Ascending aorta (tissue), 2 donors: Measurements from ENCODE around the gene BCL11A. TPM values are rescaled to one million over a fixed set of nuclear protein-coding genes. Genes with fewer than 3 reads are reported as not detected.

Source experiments
- DNase-seq, 2 donors: peaks; one replicate each; pipeline ENCODE4 v3.0.0-alpha.2; 2019; ENCODE audit warnings: low spot score in 2 of 2
- H3K27ac ChIP-seq, 2 donors: fragments of 200-600 bp; sonication (generic); one replicate each; pipeline ENCODE4 v1.5.1; 2016 to 2017; ENCODE audit warnings: mild to moderate bottlenecking in 1 of 2
- H3K27me3 ChIP-seq: fragments of 200-600 bp; sonication (generic); one replicate; pipeline ENCODE4 v1.5.1; 2017
- H3K36me3 ChIP-seq, 2 donors: fragments of 200-600 bp; sonication (generic); one replicate each; pipeline ENCODE4 v1.5.1; 2016
- H3K4me1 ChIP-seq, 2 donors: fragments of 200-600 bp; sonication (generic); one replicate each; pipeline ENCODE4 v1.5.1; 2016 to 2017; ENCODE audit warnings: mild to moderate bottlenecking in 1 of 2
- H3K4me3 ChIP-seq, 2 donors: fragments of 200-600 bp; sonication (generic); one replicate each; pipeline ENCODE4 v1.5.1; 2016 to 2017; ENCODE audit warnings: mild to moderate bottlenecking in 1 of 2
- H3K9me3 ChIP-seq, 2 donors: fragments of 200-600 bp; sonication (generic); one replicate each; pipeline ENCODE4 v1.5.1; 2016
- intact Hi-C: fragments of 100-400 bp; cut with DNase I; formaldehyde crosslinking; loops from one replicate; pipeline ENCODE4 v1.15.1; 2023
- total RNA-seq: library from RNA; depleted of rRNA; stranded (reverse); fragments of >200 nt; gene quantifications from one replicate; pipeline ENCODE4 v1.1.0, GENCODE V29; 2016
- TF ChIP-seq, protein P1 (sequence below), 3 experiments: fragments of 200-600 bp in 2 of 3; fragments of 450-650 bp in 1 of 3; sonication (generic) in 2 of 3; IDR thresholded peaks; one replicate each; pipeline ENCODE4 v1.5.1; 2016 to 2019; ENCODE audit warnings: antibody characterized with exemption in 3 of 3, mild to moderate bottlenecking in 1 of 3, moderate library complexity in 1 of 3

BCL11A gene
- total RNA-seq, 1 donor from 2014 or later = 0.11 TPM

DNA sequence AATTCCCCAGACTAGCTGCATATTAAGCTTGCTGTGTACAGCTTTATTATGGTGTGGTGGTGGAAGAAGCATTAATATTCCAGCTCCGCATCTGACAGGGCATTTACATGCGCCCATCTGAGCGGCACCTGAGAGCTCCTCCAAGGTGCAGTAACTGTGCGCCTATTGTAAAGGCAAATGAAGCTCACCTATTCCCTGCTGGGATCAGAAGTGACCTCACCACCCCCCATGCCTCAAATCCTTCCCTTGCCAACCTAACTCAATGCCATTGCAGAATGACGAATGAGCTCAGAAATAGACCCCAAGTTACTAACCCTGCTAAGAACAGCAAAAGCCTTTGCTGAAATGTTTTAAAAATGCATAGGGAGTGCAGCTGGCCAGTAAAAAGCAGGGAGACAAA, 14.3 kb downstream of the BCL11A start:
- intact Hi-C loops = no loop called here
- Histone ChIP-seq H3K9me3 (no peaks in the 10 kb centered on the region), H3K27ac (no peak overlapping the region)

GRCh38 chr2:60538101-60538500, 15.4 kb downstream of the BCL11A start:
- TF ChIP-seq, protein P1, sequence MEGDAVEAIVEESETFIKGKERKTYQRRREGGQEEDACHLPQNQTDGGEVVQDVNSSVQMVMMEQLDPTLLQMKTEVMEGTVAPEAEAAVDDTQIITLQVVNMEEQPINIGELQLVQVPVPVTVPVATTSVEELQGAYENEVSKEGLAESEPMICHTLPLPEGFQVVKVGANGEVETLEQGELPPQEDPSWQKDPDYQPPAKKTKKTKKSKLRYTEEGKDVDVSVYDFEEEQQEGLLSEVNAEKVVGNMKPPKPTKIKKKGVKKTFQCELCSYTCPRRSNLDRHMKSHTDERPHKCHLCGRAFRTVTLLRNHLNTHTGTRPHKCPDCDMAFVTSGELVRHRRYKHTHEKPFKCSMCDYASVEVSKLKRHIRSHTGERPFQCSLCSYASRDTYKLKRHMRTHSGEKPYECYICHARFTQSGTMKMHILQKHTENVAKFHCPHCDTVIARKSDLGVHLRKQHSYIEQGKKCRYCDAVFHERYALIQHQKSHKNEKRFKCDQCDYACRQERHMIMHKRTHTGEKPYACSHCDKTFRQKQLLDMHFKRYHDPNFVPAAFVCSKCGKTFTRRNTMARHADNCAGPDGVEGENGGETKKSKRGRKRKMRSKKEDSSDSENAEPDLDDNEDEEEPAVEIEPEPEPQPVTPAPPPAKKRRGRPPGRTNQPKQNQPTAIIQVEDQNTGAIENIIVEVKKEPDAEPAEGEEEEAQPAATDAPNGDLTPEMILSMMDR (IDR thresholded peaks at IDR 0.05) = no peak
- H3K36me3 ChIP-seq = no peaks in the 10 kb centered on the region
- no peak overlapping the region for H3K27ac ChIP-seq
- no peaks in the 10 kb centered on the region for H3K9me3 ChIP-seq
- intact Hi-C loops = no loop called here
- no peaks in the 10 kb centered on the region for H3K4me1 ChIP-seq
- H3K4me3 ChIP-seq = no peak overlapping the region
- no peaks in the 10 kb centered on the region for H3K27me3 ChIP-seq
- no peak for DNase-seq

More for the DNA sequence above, 14.3 kb downstream of the BCL11A start:
- no peak for DNase-seq
- Histone ChIP-seq H3K4me1 (no peaks in the 10 kb centered on the region), H3K27me3 (no peaks in the 10 kb centered on the region), H3K36me3 (no peaks in the 10 kb centered on the region), H3K4me3 (no peak overlapping the region)
- TF ChIP-seq, protein P1 (IDR thresholded peaks at IDR 0.05) = no peak

DNA sequence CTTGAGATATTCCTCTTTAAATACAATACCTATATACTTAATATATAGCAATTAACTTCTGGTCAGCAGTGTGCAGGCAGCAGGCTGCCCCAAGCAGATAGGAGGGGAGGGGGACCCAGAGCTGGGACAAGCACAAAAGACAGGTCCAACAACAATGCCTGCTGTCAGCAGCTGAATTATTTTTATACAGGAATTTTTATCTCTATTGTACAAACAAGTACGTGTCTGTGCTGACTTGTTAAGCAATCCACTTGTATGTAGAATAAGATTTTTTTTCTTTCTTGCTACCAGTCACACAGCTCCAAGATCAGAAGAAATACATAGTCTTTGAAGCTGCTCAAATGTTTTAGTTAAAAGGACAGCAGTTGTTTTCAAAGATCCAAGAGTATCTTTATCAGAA, 16.7 kb downstream of the BCL11A start:
- Histone ChIP-seq H3K36me3 (no peaks in the 10 kb centered on the region), H3K4me3 (no peak overlapping the region), H3K27me3 (no peaks in the 10 kb centered on the region), H3K27ac (no peak overlapping the region), H3K4me1 (no peaks in the 10 kb centered on the region), H3K9me3 (no peaks in the 10 kb centered on the region)
- intact Hi-C loops = no loop called here
- TF ChIP-seq, protein P1 (IDR thresholded peaks at IDR 0.05) = no peak
- no peak for DNase-seq

- no peaks in the 10 kb centered on the region for H3K9me3 ChIP-seq
- intact Hi-C loops = no loop called here
- no peaks in the 10 kb centered on the region for H3K4me1 ChIP-seq
- H3K27me3 ChIP-seq = no peaks in the 10 kb centered on the region
- TF ChIP-seq, protein P1 (IDR thresholded peaks at IDR 0.05) = no peak
- no peak overlapping the region for H3K27ac ChIP-seq
- DNase-seq = no peak
- no peaks in the 10 kb centered on the region for H3K36me3 ChIP-seq
- H3K4me3 ChIP-seq = no peak overlapping the region
Measured at GRCh38 chr2:60535685-60536312, 17.7 kb downstream of the BCL11A start.

GRCh38 chr2:60534892-60535684, 18.4 kb downstream of the BCL11A start:
- intact Hi-C loops = no loop called here

More at GRCh38 chr2:60534892-60535684, 18.4 kb downstream of the BCL11A start:
- no peaks in the 10 kb centered on the region for H3K9me3 ChIP-seq
- no peaks in the 10 kb centered on the region for H3K36me3 ChIP-seq
- H3K4me1 ChIP-seq = no peaks in the 10 kb centered on the region
- TF ChIP-seq, protein P1 (IDR thresholded peaks at IDR 0.05) = no peak
- H3K4me3 ChIP-seq = no peak overlapping the region
- no peaks in the 10 kb centered on the region for H3K27me3 ChIP-seq
- no peak for DNase-seq
- H3K27ac ChIP-seq = no peak overlapping the region
